Measurements from ENCODE around the gene SLC25A51. TPM values are rescaled to one million over a fixed set of nuclear protein-coding genes. Genes with fewer than 3 reads are reported as not detected.

The SLC25A51 gene
- polyA plus RNA-seq, 1 donor from 2014 or later, result 26.8 TPM

- Histone ChIP-seq H3K27ac (ENCODE audit: low read length) (no peak overlapping the region), H2AFZ (ENCODE audit: low read depth, low read length) (no peak overlapping the region), H3F3A (ENCODE audit: insufficient read depth, low read length, poor library complexity, severe bottlenecking) (no peaks in the 10 kb centered on the region), H3K9me2 (ENCODE audit: insufficient read depth, low read length) (no peaks in the 10 kb centered on the region), H3K79me2 (replicated peaks; ENCODE audit: insufficient read depth, low read length) (peaks cover 3% of the 10 kb centered on the region), H3K9ac (ENCODE audit: low read length) (no peak overlapping the region), H3K36me3 (ENCODE audit: insufficient read depth, low read length) (peaks cover 4% of the 10 kb centered on the region), H3K4me2 (ENCODE audit: low read length) (no peak overlapping the region), H3K27me3 (ENCODE audit: insufficient read depth, low read depth, low read length) (no peaks in the 10 kb centered on the region), H3K9me3 (ENCODE audit: low read length) (peaks cover 6% of the 10 kb centered on the region), H3K4me3 (ENCODE audit: low read length) (no peak overlapping the region), H4K20me1 (ENCODE audit: insufficient read depth) (no peaks in the 10 kb centered on the region)
- TF ChIP-seq CTCF (IDR thresholded peaks at IDR 0.05; ENCODE audit: poor library complexity, severe bottlenecking) (no peak), EP300 (conservative IDR thresholded peaks at IDR 0.05; ENCODE audit: poor library complexity, severe bottlenecking) (no peak), POLR2AphosphoS5 (IDR thresholded peaks at IDR 0.05) (no peak), SMC3 (conservative IDR thresholded peaks at IDR 0.05; ENCODE audit: poor library complexity) (no peak), TAF1 (IDR thresholded peaks at IDR 0.05; ENCODE audit: low read depth) (no peak), EZH2 (IDR thresholded peaks at IDR 0.05; ENCODE audit: borderline replicate concordance, insufficient read depth, low read length, poor library complexity, severe bottlenecking) (no peak), RAD21 (conservative IDR thresholded peaks at IDR 0.05) (no peak), MXI1 (conservative IDR thresholded peaks at IDR 0.05; ENCODE audit: poor library complexity, severe bottlenecking) (no peak)
- TF ChIP-seq, protein P1, sequence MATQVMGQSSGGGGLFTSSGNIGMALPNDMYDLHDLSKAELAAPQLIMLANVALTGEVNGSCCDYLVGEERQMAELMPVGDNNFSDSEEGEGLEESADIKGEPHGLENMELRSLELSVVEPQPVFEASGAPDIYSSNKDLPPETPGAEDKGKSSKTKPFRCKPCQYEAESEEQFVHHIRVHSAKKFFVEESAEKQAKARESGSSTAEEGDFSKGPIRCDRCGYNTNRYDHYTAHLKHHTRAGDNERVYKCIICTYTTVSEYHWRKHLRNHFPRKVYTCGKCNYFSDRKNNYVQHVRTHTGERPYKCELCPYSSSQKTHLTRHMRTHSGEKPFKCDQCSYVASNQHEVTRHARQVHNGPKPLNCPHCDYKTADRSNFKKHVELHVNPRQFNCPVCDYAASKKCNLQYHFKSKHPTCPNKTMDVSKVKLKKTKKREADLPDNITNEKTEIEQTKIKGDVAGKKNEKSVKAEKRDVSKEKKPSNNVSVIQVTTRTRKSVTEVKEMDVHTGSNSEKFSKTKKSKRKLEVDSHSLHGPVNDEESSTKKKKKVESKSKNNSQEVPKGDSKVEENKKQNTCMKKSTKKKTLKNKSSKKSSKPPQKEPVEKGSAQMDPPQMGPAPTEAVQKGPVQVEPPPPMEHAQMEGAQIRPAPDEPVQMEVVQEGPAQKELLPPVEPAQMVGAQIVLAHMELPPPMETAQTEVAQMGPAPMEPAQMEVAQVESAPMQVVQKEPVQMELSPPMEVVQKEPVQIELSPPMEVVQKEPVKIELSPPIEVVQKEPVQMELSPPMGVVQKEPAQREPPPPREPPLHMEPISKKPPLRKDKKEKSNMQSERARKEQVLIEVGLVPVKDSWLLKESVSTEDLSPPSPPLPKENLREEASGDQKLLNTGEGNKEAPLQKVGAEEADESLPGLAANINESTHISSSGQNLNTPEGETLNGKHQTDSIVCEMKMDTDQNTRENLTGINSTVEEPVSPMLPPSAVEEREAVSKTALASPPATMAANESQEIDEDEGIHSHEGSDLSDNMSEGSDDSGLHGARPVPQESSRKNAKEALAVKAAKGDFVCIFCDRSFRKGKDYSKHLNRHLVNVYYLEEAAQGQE (IDR thresholded peaks at IDR 0.05; ENCODE audit: borderline replicate concordance), result no peak
Observed at GRCh38 chr9:37880916-37881479, 22.9 kb downstream of the SLC25A51 start.

GRCh38 chr9:37876376-37876775 is 27.6 kb downstream of the SLC25A51 start:
- Histone ChIP-seq H4K20me1 (ENCODE audit: insufficient read depth) (no peaks in the 10 kb centered on the region), H3K79me2 (replicated peaks; ENCODE audit: insufficient read depth, low read length) (no peaks in the 10 kb centered on the region), H3K27me3 (ENCODE audit: insufficient read depth, low read depth, low read length) (no peaks in the 10 kb centered on the region), H3K9me2 (ENCODE audit: insufficient read depth, low read length) (no peaks in the 10 kb centered on the region), H3K9ac (ENCODE audit: low read length) (no peak overlapping the region), H3K4me3 (ENCODE audit: low read length) (no peak overlapping the region), H3K9me3 (ENCODE audit: low read length) (peaks cover 6% of the 10 kb centered on the region), H2AFZ (ENCODE audit: low read depth, low read length) (no peak overlapping the region), H3K4me2 (ENCODE audit: low read length) (no peak overlapping the region), H3F3A (ENCODE audit: insufficient read depth, low read length, poor library complexity, severe bottlenecking) (no peaks in the 10 kb centered on the region), H3K27ac (ENCODE audit: low read length) (no peak overlapping the region), H3K36me3 (ENCODE audit: insufficient read depth, low read length) (peaks cover 4% of the 10 kb centered on the region)
- TF ChIP-seq CTCF (IDR thresholded peaks at IDR 0.05; ENCODE audit: poor library complexity, severe bottlenecking), result no peak
- TF ChIP-seq POLR2AphosphoS5 (IDR thresholded peaks at IDR 0.05), result no peak
- no peak for TF ChIP-seq EZH2 (IDR thresholded peaks at IDR 0.05; ENCODE audit: borderline replicate concordance, insufficient read depth, low read length, poor library complexity, severe bottlenecking)
- TF ChIP-seq MXI1 (conservative IDR thresholded peaks at IDR 0.05; ENCODE audit: poor library complexity, severe bottlenecking), result no peak
- TF ChIP-seq EP300 (conservative IDR thresholded peaks at IDR 0.05; ENCODE audit: poor library complexity, severe bottlenecking), result no peak
- TF ChIP-seq RAD21 (conservative IDR thresholded peaks at IDR 0.05), result no peak
- no peak for TF ChIP-seq TAF1 (IDR thresholded peaks at IDR 0.05; ENCODE audit: low read depth)
- no peak for TF ChIP-seq SMC3 (conservative IDR thresholded peaks at IDR 0.05; ENCODE audit: poor library complexity)
- TF ChIP-seq, protein P1 (IDR thresholded peaks at IDR 0.05; ENCODE audit: borderline replicate concordance), result no peak
